Measurements from ENCODE around the gene DOCK1. TPM values are rescaled to one million over a fixed set of nuclear protein-coding genes. Genes with fewer than 3 reads are reported as not detected.

Gene DOCK1
- total RNA-seq, 1 experiment from 2014 or later: 60.4 TPM

DNA sequence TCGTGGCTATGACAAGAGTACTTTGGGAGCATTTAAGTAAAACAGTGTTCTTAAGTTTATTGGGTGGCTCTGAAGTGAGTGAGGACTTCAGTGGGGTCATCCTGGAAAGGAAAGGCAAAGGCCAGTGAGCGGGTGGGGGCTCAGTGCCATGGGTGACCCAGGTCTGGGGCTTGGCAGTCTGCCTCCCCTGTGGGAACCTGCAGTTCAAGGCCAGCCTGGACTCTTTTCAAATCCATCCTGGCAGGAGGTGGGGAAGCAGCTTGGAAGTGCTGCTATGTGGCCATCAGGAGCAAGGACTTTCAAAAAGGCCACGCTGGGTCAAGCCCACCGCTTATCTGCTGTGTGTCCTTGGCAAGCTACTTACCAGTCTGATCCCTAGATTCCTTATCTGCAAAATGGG is 495.0 kb downstream of the DOCK1 start:
- H3K27ac ChIP-seq: no peak overlapping the region
- H3K36me3 ChIP-seq: peaks cover 17% of the 10 kb centered on the region
- no peak overlapping the region for H3K4me3 ChIP-seq
- H3K4me1 ChIP-seq (replicated peaks): peaks cover 12% of the 10 kb centered on the region
- DNase-seq (ENCODE audit: low read depth in 1 of 2, low spot score in 2 of 2): no peak
- no peaks in the 10 kb centered on the region for H3K9me3 ChIP-seq (replicated peaks)
- H3K27me3 ChIP-seq (replicated peaks): no peaks in the 10 kb centered on the region

- Histone ChIP-seq H3K27ac (no peak overlapping the region), H3K9me3 (replicated peaks) (no peaks in the 10 kb centered on the region), H3K4me3 (no peak overlapping the region), H3K4me1 (replicated peaks) (peaks cover 18% of the 10 kb centered on the region), H3K27me3 (replicated peaks) (no peaks in the 10 kb centered on the region), H3K36me3 (peaks cover 26% of the 10 kb centered on the region)
- no peak for DNase-seq (ENCODE audit: low read depth in 1 of 2, low spot score in 2 of 2)
These were observed 497.6 kb downstream of the DOCK1 start for GRCh38 chr10:127402596-127403409.

DNA sequence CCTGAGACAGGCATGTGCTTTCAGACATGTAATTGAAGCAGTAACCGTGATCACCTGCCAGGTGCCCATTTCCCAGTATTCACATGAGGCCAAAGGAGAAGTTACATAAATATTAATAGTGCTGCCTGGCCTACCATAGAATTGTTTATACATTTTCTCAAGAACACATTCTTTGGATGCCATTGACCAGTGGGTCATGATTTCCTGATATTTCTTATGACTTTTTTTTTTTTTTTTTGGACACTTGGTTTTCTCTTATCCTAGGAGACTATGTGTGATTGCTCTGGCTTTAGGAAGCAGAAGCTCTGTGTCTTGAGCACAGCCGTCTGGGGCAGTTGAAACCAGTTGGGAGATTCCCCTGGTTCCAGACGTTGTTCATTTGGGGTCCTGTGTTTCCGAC is 500.0 kb downstream of the DOCK1 start:
- no peaks in the 10 kb centered on the region for H3K9me3 ChIP-seq (replicated peaks)
- H3K27ac ChIP-seq: peak overlapping the region; percentile 55
- no peaks in the 10 kb centered on the region for H3K27me3 ChIP-seq (replicated peaks)
- H3K4me3 ChIP-seq: no peak overlapping the region
- H3K36me3 ChIP-seq: peaks cover 22% of the 10 kb centered on the region
- peaks cover 12% of the 10 kb centered on the region for H3K4me1 ChIP-seq (replicated peaks)
- DNase-seq (ENCODE audit: low read depth in 1 of 2, low spot score in 2 of 2): peak in 1 of 2 experiments; percentile 57

DNA sequence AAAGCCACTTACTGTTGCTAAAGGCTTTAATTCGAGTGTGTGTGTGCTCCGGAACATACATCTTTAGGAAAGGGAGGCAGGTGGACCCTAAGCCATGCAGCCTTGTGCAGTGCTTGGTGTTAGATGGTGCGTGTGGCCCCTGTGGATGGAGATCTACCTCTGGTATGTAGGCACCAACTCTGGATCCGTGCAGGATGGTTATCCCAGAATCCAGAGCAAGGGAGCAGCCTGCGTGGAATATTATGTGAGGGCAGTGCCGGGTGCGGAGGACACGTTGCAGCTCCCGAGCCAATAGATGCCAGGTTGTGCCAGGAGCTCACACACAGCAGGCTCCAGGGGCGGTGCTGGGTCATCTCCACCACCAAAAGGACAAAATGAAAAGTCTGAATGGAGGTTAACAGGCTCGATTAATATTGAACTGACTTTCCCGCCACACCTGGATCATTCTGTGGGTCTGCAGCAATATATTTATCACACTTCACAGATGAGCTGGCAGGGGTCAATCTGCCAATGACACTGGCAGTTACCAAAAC is 500.9 kb downstream of the DOCK1 start:
- no peak for DNase-seq (ENCODE audit: low read depth in 1 of 2, low spot score in 2 of 2)
- Histone ChIP-seq H3K27ac (no peak overlapping the region), H3K4me1 (replicated peaks) (peaks cover 12% of the 10 kb centered on the region), H3K27me3 (replicated peaks) (no peaks in the 10 kb centered on the region), H3K9me3 (replicated peaks) (no peaks in the 10 kb centered on the region), H3K4me3 (no peak overlapping the region), H3K36me3 (peaks cover 27% of the 10 kb centered on the region)

GRCh38 chr10:127407551-127407950 is 502.3 kb downstream of the DOCK1 start:
- Histone ChIP-seq H3K9me3 (replicated peaks) (no peaks in the 10 kb centered on the region), H3K4me1 (replicated peaks) (peaks cover 12% of the 10 kb centered on the region), H3K36me3 (peaks cover 32% of the 10 kb centered on the region), H3K27ac (no peak overlapping the region), H3K27me3 (replicated peaks) (no peaks in the 10 kb centered on the region), H3K4me3 (no peak overlapping the region)
- DNase-seq (ENCODE audit: low read depth in 1 of 2, low spot score in 2 of 2): no peak

DNA sequence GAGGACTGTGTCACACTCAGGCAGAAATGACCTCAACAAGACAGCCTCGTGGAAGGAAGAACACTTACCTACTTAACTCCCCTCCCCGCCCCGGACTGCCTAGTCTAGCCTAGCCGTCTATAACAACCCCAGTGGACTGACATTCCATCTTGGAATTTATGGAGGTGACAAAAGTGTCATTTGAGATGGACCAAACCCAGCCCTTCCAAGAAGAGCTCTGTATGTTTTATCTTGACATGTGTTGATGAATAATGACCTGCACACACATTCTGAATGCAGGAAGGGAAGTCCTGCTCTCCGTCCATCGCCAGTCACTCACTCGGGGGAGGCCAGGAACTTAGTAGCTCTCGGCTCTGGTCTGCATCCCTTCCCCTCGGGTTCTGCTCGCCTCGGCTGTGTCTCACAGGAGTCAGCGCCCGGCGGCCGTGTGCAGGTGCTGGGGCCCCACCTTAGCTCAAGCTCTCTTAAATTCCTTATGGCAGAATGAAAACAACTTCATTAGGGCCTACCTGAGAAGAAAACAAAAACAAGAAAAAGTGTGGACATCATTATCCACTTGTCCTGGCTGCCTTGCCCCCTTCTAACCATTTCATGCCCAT is 503.0 kb downstream of the DOCK1 start:
- Histone ChIP-seq H3K4me3 (no peak overlapping the region), H3K36me3 (peaks cover 29% of the 10 kb centered on the region; the same call in 1 of the 2 replicates), H3K9me3 (replicated peaks) (no peaks in the 10 kb centered on the region), H3K4me1 (replicated peaks) (peaks cover 12% of the 10 kb centered on the region), H3K27me3 (replicated peaks) (no peaks in the 10 kb centered on the region), H3K27ac (no peak overlapping the region)
- DNase-seq (ENCODE audit: low read depth in 1 of 2, low spot score in 2 of 2): no peak

DNA sequence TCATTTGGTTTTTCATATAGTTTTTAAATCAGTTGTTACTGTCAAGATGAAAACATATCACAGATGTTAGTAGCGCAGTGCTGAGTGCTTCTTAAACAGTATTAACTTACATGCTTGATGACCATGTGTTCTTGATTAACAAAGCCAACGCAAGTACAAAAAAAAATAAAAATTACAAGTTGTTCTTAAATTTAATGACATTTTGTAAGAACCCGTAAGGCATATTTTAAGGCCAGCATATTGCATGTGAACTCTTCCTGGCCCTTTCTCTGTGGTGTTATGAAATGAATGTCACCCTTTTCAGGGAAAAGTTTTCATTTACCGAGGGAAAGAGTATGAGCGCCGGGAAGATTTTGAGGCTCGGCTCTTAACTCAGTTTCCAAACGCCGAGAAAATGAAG is 503.5 kb downstream of the DOCK1 start:
- Histone ChIP-seq H3K4me1 (replicated peaks) (peaks cover 12% of the 10 kb centered on the region), H3K27ac (no peak overlapping the region), H3K4me3 (no peak overlapping the region), H3K9me3 (replicated peaks) (no peaks in the 10 kb centered on the region), H3K27me3 (replicated peaks) (no peaks in the 10 kb centered on the region), H3K36me3 (peaks cover 27% of the 10 kb centered on the region; the same call in 1 of the 2 replicates)
- no peak for DNase-seq (ENCODE audit: low read depth in 1 of 2, low spot score in 2 of 2)

GRCh38 chr10:127410030-127410429 is 504.8 kb downstream of the DOCK1 start:
- peaks cover 18% of the 10 kb centered on the region; the same call in 1 of the 2 replicates for H3K36me3 ChIP-seq
- no peaks in the 10 kb centered on the region for H3K27me3 ChIP-seq (replicated peaks)
- peaks cover 8% of the 10 kb centered on the region for H3K4me1 ChIP-seq (replicated peaks)
- no peak for DNase-seq (ENCODE audit: low read depth in 1 of 2, low spot score in 2 of 2)
- H3K9me3 ChIP-seq (replicated peaks): no peaks in the 10 kb centered on the region
- no peak overlapping the region for H3K27ac ChIP-seq
- H3K4me3 ChIP-seq: no peak overlapping the region

DNA sequence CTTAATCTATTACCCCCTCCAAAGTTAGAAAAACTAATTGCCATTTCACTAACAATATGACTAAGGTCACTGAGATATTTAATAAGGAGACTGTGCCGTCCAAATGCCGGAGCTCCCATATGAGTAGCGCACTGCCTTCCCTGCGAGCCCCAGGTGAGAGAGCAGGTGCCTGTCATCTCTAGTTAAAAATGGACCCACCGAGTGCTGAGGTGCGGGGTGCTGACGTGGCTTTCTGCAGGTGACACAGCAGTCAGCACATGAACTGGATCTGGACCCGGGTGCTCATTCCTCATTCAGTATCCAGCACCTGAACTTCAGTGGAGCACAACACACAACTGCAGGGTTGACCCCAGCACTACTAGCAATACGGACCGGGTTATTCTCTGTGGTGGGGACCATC is 505.8 kb downstream of the DOCK1 start:
- Histone ChIP-seq H3K4me3 (no peak overlapping the region), H3K36me3 (peaks cover 19% of the 10 kb centered on the region; the same call in 1 of the 2 replicates), H3K27me3 (replicated peaks) (no peaks in the 10 kb centered on the region), H3K9me3 (replicated peaks) (no peaks in the 10 kb centered on the region), H3K4me1 (replicated peaks) (no peaks in the 10 kb centered on the region), H3K27ac (no peak overlapping the region)
- no peak for DNase-seq (ENCODE audit: low read depth in 1 of 2, low spot score in 2 of 2)

DNA sequence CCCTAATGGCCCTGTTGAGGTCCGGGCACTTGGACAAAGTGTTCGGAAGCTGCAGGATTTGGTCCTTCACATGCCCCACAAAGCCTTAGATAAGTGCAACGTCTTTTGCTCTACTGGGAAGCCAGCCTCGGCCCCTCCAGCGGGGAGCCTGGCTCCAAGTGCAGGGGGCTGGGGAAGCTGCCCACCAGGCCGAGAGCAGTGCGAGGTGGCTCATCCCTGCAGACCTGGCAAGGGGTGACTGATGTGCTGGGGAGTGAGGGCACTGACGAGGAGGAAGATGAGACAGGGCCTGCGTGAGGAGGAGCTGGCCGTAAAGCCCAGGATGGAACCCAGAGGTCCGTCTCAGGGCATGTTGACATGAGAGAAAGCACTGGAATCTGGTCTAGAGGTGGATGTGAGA is 508.1 kb downstream of the DOCK1 start:
- no peaks in the 10 kb centered on the region for H3K4me1 ChIP-seq (replicated peaks)

GRCh38 chr10:127414024-127414423 is 508.8 kb downstream of the DOCK1 start:
- no peaks in the 10 kb centered on the region for H3K4me1 ChIP-seq (replicated peaks)
- no peaks in the 10 kb centered on the region for H3K9me3 ChIP-seq (replicated peaks)
- H3K27ac ChIP-seq: no peak overlapping the region
- H3K36me3 ChIP-seq: peaks cover 27% of the 10 kb centered on the region; the same call in 1 of the 2 replicates
- H3K4me3 ChIP-seq: no peak overlapping the region
- H3K27me3 ChIP-seq (replicated peaks): no peaks in the 10 kb centered on the region
- DNase-seq (ENCODE audit: low read depth in 1 of 2, low spot score in 2 of 2): no peak

More for the DNA sequence above, 508.1 kb downstream of the DOCK1 start:
- DNase-seq (ENCODE audit: low read depth in 1 of 2, low spot score in 2 of 2): no peak
- H3K27ac ChIP-seq: no peak overlapping the region
- H3K9me3 ChIP-seq (replicated peaks): no peaks in the 10 kb centered on the region
- peaks cover 23% of the 10 kb centered on the region; the same call in 1 of the 2 replicates for H3K36me3 ChIP-seq
- H3K27me3 ChIP-seq (replicated peaks): no peaks in the 10 kb centered on the region
- no peak overlapping the region for H3K4me3 ChIP-seq

DNA sequence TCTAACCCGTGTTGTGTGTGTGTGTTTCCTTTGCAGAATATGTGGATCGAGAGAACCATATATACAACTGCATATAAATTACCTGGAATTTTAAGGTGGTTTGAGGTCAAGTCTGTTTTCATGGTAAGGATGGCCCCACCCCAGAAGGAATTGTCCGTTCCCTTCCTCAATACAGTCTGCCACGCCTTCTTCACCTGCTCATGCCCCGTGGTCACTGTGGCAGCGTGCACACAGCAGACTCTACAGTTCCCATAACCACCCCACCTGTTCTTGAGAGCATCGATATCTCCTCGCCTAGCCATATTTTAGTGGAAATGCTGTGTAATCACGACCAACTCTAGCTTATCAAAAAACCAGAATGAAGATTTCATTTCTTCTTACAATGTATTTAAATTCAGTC is 509.9 kb downstream of the DOCK1 start:
- DNase-seq (ENCODE audit: low read depth in 1 of 2, low spot score in 2 of 2): no peak
- no peak overlapping the region for H3K27ac ChIP-seq
- no peak overlapping the region for H3K4me3 ChIP-seq
- H3K9me3 ChIP-seq (replicated peaks): no peaks in the 10 kb centered on the region
- H3K36me3 ChIP-seq: peaks cover 34% of the 10 kb centered on the region; the same call in 1 of the 2 replicates
- H3K4me1 ChIP-seq (replicated peaks): no peaks in the 10 kb centered on the region
- no peaks in the 10 kb centered on the region for H3K27me3 ChIP-seq (replicated peaks)

DNA sequence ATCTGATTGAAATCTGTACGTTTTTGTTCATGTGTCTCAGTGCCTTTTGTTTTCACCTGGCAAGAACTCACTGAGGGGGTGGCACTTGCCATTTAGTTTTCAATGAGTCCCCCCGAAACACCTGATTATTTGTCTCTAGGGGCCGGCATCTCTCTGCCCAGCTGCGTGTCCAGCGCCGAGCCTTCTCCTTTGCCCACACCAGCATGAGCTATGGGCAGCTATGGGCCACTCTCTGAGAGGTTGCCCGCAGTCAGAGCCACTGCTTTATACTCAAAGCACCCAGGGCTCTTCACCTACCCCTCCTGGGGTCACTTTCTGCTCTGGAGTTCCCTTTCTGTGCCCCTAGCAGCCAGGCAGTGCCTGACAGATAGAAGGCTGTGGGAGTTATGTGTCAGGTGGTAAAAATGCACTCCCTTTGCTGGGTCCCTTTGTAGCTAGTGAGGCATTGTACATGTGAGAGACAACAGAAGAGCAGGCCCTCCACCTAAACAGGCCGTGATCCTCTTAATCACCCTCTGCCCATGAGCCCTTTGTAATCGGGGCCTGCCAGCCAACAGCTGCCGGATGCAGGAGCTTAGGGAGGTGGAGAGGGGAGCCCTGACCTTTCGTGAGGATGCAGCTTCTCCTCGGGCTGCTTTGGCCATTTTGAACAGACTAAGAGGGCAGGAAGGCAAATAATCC is 510.8 kb downstream of the DOCK1 start:
- Histone ChIP-seq H3K36me3 (peaks cover 32% of the 10 kb centered on the region; the same call in 1 of the 2 replicates), H3K27ac (no peak overlapping the region), H3K27me3 (replicated peaks) (no peaks in the 10 kb centered on the region), H3K9me3 (replicated peaks) (no peaks in the 10 kb centered on the region), H3K4me3 (no peak overlapping the region), H3K4me1 (replicated peaks) (no peaks in the 10 kb centered on the region)
- DNase-seq (ENCODE audit: low read depth in 1 of 2, low spot score in 2 of 2): no peak

DNA sequence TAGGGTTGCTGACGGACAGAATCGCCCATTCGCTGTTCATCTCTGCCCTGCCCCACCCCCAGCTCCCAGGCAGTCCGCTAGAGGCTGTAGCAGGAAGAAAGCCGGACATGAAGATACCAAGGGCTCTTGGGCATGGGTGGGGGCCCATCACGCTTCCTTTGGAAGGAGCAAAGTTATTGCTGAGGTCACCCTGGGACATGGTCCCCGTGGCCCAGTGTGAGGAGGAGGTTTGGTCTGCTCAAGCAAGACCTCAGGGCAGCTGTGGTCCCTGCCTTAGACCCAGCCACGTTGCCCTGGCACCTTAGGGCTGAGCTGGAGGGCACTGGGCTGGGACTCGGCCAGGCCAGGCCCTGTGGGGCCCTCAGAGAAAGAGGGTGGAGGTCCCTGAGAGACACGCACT is 511.8 kb downstream of the DOCK1 start:
- no peak for DNase-seq (ENCODE audit: low read depth in 1 of 2, low spot score in 2 of 2)
- H3K27me3 ChIP-seq (replicated peaks): no peaks in the 10 kb centered on the region

More for the DNA sequence above, 511.8 kb downstream of the DOCK1 start:
- H3K36me3 ChIP-seq: peaks cover 31% of the 10 kb centered on the region
- no peaks in the 10 kb centered on the region for H3K9me3 ChIP-seq (replicated peaks)
- H3K4me1 ChIP-seq (replicated peaks): no peaks in the 10 kb centered on the region
- H3K27ac ChIP-seq: no peak overlapping the region
- no peak overlapping the region for H3K4me3 ChIP-seq
